Psoas muscle (tissue), 8 donors: ENCODE results near the gene GABPB1. TPM values are rescaled to one million over a fixed set of nuclear protein-coding genes. Genes with fewer than 3 reads are reported as not detected.

ENCODE experiments used
- ATAC-seq, 4 donors: fragments of 200-7000 bp; cut with Tn5 transposase; one replicate each; pipeline ENCODE4 v1.9.1; 2020; ENCODE audit warnings: moderate library complexity in 3 of 4, mild to moderate bottlenecking in 2 of 4
- DNase-seq, 2 donors: peaks; one replicate each; pipeline ENCODE4 v3.0.0-alpha.2; 2020
- H3K27ac ChIP-seq: fragments of 200-600 bp; one replicate; pipeline ENCODE4 v1.8.0; 2022
- H3K27me3 ChIP-seq, 3 donors: fragments of 200-600 bp in 1 of 3; one replicate each; pipeline versions ENCODE4 v1.6.1 to v1.8.0; 2013 to 2022; ENCODE audit warnings: low read length in 2 of 3, mild to moderate bottlenecking in 2 of 3, moderate library complexity in 1 of 3; ENCODE audit not compliant: insufficient read depth in 3 of 3
- H3K36me3 ChIP-seq, 2 donors: fragments of 200-600 bp in 1 of 2; one replicate each; pipeline versions ENCODE4 v1.6.1 to v1.8.0; 2013 to 2022; ENCODE audit warnings: low read depth in 1 of 2, mild to moderate bottlenecking in 1 of 2, moderate library complexity in 1 of 2; ENCODE audit not compliant: insufficient read depth in 1 of 2
- H3K4me1 ChIP-seq: fragments of 200-600 bp; one replicate; pipeline ENCODE4 v1.8.0; 2022
- H3K4me3 ChIP-seq: fragments of 200-600 bp; one replicate; pipeline ENCODE4 v1.8.0; 2022; ENCODE audit warnings: mild to moderate bottlenecking
- H3K9me3 ChIP-seq: fragments of 200-600 bp; one replicate; pipeline ENCODE4 v1.8.0; 2022
- WGBS, 3 donors: extraction: QIAGEN DNeasy Blood & Tissue Kit; methylation state at CpG; one replicate each; pipeline versions ENCODE4 v1.1.6 to v1.1.7; 2013; 5-methylcytosine and 5-hydroxymethylcytosine counted together
- intact Hi-C, 2 donors: fragments of 100-400 bp; cut with DNase I; formaldehyde crosslinking; loops; one replicate each; pipeline versions ENCODE4 v1.11.0 to v1.14.2; 2022
- polyA plus RNA-seq, 3 donors: library from polyadenylated mRNA; stranded (reverse); fragments of 200-250 nt; gene quantifications; one replicate each; pipeline ENCODE4 v1.2.3, GENCODE V29; 2013
- total RNA-seq, 4 donors: library from RNA; stranded (reverse); fragmentation: NEBNext Ultra II Directional in 2 of 4; extraction: Animal tissue kit (Norgen Biotek cat#: 25700) in 2 of 4; gene quantifications; one replicate each; pipeline versions ENCODE4 v1.2.1 to v1.2.4, GENCODE V29; 2021 to 2023
- TF ChIP-seq, protein P1 (sequence below): fragments of 200-600 bp; IDR thresholded peaks from one replicate; pipeline ENCODE4 v1.8.0; 2022; ENCODE audit warnings: antibody characterized with exemption
- donor health status: healthy with polysubstance abuse.
- donor health status: DM: no; HTN: no; CAD: no; lungs with moderate emphysema.
- donor health status: Bipolar disorder and iron deficiency.
- donor health status: healthy.
- donor health status: DM: yes; HTN: yes; CAD: no.
- donor health status: DM: no; HTN: no; CAD: no.
- donor health status: DM: no; HTN: no; CAD: no.
- donor health status: DM: yes; HTN: yes; CAD: no.

GABPB1 gene
- total and polyA plus RNA-seq, 7 donors, result 5.0 to 16.7 (median 6.6) TPM

DNA sequence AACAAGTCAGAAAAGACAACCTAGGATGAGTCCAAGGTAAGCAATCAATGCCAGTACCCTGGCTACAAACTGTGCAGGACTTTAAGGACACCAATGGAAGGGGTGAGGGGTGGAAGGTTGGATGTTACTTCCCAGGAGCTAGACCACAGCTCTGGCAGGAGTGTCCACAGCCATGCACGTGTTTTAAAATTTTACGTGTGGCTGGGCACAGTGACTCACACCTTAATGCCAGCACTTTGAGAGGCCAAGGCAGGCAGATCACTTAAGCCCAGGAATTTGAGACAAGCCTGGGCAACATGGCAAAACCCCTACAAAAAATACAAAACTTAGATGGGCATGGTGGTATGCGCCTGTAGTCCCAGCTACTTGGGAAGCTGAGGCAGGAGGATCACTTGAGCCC is 74.7 kb downstream of the GABPB1 start:
- TF ChIP-seq, protein P1, sequence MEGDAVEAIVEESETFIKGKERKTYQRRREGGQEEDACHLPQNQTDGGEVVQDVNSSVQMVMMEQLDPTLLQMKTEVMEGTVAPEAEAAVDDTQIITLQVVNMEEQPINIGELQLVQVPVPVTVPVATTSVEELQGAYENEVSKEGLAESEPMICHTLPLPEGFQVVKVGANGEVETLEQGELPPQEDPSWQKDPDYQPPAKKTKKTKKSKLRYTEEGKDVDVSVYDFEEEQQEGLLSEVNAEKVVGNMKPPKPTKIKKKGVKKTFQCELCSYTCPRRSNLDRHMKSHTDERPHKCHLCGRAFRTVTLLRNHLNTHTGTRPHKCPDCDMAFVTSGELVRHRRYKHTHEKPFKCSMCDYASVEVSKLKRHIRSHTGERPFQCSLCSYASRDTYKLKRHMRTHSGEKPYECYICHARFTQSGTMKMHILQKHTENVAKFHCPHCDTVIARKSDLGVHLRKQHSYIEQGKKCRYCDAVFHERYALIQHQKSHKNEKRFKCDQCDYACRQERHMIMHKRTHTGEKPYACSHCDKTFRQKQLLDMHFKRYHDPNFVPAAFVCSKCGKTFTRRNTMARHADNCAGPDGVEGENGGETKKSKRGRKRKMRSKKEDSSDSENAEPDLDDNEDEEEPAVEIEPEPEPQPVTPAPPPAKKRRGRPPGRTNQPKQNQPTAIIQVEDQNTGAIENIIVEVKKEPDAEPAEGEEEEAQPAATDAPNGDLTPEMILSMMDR, result no peak
- Histone ChIP-seq H3K9me3 (no peaks in the 10 kb centered on the region), H3K4me3 (no peak overlapping the region), H3K27me3 (no peaks in the 10 kb centered on the region), H3K4me1 (no peaks in the 10 kb centered on the region), H3K27ac (no peak overlapping the region), H3K36me3 (peaks cover 0 to 39% of the 10 kb centered on the region in 2 donors)
- intact Hi-C loops, result no loop called here
- ATAC-seq (no peak), DNase-seq (no peak)
- WGBS, 3 donors, result 90 to 95% (median 94%) methylated on average over 3 of the region's 3 CpGs

DNA sequence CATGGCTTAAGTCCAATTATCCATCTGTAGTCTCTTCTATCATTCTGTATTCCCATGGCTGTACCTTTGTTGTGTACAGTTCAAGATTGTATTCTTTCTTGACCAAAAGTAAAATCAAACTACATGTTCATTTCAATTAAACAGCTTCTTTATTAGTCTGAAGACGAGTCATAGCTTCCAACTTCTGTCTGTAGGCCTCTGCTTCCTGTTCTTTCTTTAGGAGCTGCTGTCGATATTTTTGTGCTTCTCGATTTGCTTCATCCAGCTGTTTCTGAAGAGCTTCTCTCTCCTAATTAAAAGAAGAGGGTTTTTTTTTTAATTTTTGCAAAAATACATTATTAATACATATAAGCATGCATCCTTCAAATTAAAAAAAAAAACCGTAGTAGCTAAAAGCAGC is 76.5 kb downstream of the GABPB1 start:
- no peaks in the 10 kb centered on the region for H3K27me3 ChIP-seq
- no peaks in the 10 kb centered on the region for H3K4me1 ChIP-seq
- no peak for DNase-seq
- intact Hi-C loops, result loop anchor here in 1 of 2 donors (10.0 kb wide), 1 partner anchor 56 kb away; no protein-coding TSS in a partner anchor
- no peak overlapping the region for H3K4me3 ChIP-seq
- peaks cover 0 to 24% of the 10 kb centered on the region in 2 donors for H3K36me3 ChIP-seq
- ATAC-seq, result no peak
- no peak overlapping the region for H3K27ac ChIP-seq
- TF ChIP-seq, protein P1, result no peak
- H3K9me3 ChIP-seq, result no peaks in the 10 kb centered on the region
- 87 to 90% (median 88%) methylated on average over 4 of the region's 4 CpGs for WGBS, 3 donors

DNA sequence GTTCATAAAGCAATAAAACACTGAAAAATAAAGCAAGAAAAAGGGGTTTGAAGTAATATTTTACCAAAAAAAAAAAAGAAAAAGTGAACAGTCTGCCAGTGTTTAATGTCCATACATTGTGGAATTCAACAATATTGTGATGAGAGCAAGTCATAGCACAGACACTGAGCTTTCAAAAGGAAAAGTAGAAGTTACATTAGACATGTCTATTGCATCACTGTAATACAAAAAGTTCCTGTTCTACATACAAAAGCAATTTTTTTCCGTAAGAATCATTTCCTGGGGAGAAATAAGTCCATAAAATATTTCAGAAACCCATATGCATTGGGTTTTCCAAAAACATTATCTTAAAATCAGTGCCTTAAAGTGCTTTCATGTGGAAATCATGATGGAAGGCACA is 77.6 kb downstream of the GABPB1 start:
- WGBS, 3 donors, result 86 to 90% (median 89%) methylated on average over 1 of the region's 1 CpG
- H3K4me3 ChIP-seq, result no peak overlapping the region
- TF ChIP-seq, protein P1, result no peak
- no peak overlapping the region for H3K27ac ChIP-seq
- no peaks in the 10 kb centered on the region for H3K27me3 ChIP-seq
- intact Hi-C loops, result loop anchor here in 1 of 2 donors (10.0 kb wide), 1 partner anchor 57 kb away; no protein-coding TSS in a partner anchor
- no peak for DNase-seq
- H3K36me3 ChIP-seq, result peaks cover 0 to 24% of the 10 kb centered on the region in 2 donors
- no peaks in the 10 kb centered on the region for H3K9me3 ChIP-seq
- no peaks in the 10 kb centered on the region for H3K4me1 ChIP-seq
- ATAC-seq, result no peak

DNA sequence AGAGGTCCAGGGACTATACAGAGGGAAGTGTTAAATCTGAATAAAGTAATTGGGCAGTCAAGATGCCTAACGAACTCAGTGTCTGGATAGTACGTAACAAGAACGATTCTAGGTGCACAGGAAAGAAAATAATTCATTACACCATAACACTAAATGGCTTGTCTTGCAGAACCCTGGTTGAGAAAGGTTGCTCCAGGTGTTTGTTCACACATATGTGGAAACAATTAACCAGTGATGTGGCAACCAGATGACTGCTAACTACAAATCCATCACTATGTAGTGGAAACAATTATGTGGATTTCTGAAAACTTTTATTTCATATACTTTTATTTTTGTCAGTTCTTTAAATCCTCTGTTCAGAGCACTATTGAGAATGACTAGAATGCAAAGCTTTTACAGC is 79.1 kb downstream of the GABPB1 start:
- Histone ChIP-seq H3K4me3 (no peak overlapping the region), H3K9me3 (no peaks in the 10 kb centered on the region), H3K27me3 (no peaks in the 10 kb centered on the region), H3K36me3 (peaks cover 0 to 24% of the 10 kb centered on the region in 2 donors), H3K4me1 (no peaks in the 10 kb centered on the region), H3K27ac (no peak overlapping the region)
- WGBS, 3 donors, result 67 to 69% (median 67%) methylated on average over 3 of the region's 3 CpGs
- TF ChIP-seq, protein P1, result no peak
- DNase-seq (no peak), ATAC-seq (no peak)
- intact Hi-C loops, result loop anchor here in 1 of 2 donors (10.0 kb wide), 1 partner anchor 59 kb away; no protein-coding TSS in a partner anchor

DNA sequence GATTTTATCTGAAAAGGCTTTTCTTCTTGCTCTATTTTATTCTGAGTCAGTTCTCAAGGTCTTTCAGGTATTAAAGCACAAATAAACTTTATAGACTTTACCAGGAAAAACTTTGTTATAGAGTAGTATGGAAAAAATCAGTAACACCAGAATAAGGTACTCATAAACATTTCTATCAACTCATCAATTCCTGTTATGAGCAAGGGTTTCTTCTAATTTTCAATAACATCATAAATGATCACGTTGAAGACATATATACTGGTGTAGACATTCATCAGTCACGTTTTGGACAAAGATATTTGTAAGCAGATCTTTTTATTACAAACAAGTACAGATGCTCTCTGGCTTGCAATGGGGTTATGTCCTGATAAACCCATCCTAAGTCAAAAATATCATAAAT is 79.9 kb downstream of the GABPB1 start:
- no peak overlapping the region for H3K27ac ChIP-seq
- H3K36me3 ChIP-seq, result peaks cover 0 to 21% of the 10 kb centered on the region in 2 donors
- no peak for DNase-seq
- H3K4me3 ChIP-seq, result no peak overlapping the region
- no peaks in the 10 kb centered on the region for H3K9me3 ChIP-seq
- WGBS, 3 donors, result 43 to 56% (median 50%) methylated on average over 2 of the region's 2 CpGs
- TF ChIP-seq, protein P1, result no peak
- intact Hi-C loops, result loop anchor here in 1 of 2 donors (10.0 kb wide), 1 partner anchor 60 kb away; no protein-coding TSS in a partner anchor
- no peak for ATAC-seq
- H3K27me3 ChIP-seq, result no peaks in the 10 kb centered on the region
- H3K4me1 ChIP-seq, result no peaks in the 10 kb centered on the region
